VCaP (cell line): ENCODE results near the gene NUDT1.

Experiments
- H3K27ac ChIP-seq: fragments of 450-650 bp; 2 replicates; pipeline ENCODE4 v1.5.1; 2017
- CTCF ChIP-seq: fragments of 450-650 bp; conservative IDR thresholded peaks from 2 replicates; pipeline ENCODE4 v1.5.1; 2017; ENCODE audit warnings: mild to moderate bottlenecking, moderate library complexity

The NUDT1 gene

DNA sequence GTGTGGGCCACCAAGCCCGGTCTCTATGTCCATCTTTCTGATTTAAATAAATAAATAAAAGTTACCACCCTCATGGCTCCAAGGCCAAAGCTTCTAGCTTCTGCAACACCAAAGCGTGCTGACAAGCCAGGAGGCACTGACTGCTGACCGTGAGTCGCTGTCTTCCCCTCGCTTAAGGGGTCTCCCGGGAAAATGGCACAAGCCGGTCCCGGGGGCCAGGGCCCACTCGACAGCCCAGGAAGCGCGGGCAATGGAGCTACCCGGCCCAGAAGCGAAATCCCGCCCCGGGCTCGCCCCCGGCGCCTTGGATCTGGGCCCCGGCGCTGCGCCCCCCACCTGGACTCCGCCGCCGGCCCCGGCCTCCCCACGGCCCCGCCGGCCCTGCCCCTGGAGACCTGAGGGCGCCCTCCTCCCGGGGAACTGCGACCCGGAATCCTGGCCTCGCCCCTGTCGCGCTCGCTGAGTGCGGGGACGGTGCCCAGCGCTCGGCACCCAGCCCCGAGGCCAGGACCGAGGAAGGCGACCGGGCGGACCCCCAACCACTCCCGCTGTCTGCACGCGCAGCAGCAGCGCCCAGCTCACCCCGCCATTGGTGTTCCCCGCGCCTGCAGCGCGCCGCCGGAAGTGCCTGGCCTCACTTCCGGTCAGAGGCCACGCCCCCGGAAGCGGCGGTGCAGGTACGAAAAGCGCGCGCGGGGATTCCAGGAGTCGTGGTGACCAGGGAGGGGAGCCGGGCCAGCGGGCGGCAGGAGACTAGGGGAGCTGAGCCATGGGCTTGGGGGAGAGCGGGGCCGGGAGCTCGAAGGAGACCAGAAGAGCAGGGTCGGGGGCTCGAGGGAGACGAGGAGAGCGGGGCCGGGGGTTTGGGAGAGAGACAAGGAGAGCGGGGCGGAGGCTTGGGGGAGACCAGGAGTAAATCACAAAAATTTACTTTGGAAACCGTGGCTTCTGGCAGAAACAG, at the start of gene NUDT1, which contains the start of gene MRM2:
TSS of gene NUDT1 (plus strand) at position 647 of the 961 bp plus-strand sequence. CDS start 2,349 bp downstream, outside the sequence.
TSS of gene MRM2 (minus strand) at position 626 of the 961 bp plus-strand sequence. CDS start at position 590, 36 bp downstream.
- no peak for TF ChIP-seq CTCF
- peak within 1 kb of the TSS; percentile 84 for H3K27ac ChIP-seq

- no peak for TF ChIP-seq CTCF
- peak overlapping the region; percentile 88 for H3K27ac ChIP-seq
These were observed 49.0 kb upstream of the NUDT1 start for GRCh38 chr7:2192831-2193534.

GRCh38 chr7:2193575-2194305, 48.3 kb upstream of the NUDT1 start:
- no peak for TF ChIP-seq CTCF
- peak overlapping the region; percentile 88 for H3K27ac ChIP-seq

GRCh38 chr7:2195400-2196246, 46.4 kb upstream of the NUDT1 start:
- no peak for TF ChIP-seq CTCF
- H3K27ac ChIP-seq, result peak overlapping the region; percentile 88

- peak overlapping the region; percentile 88 for H3K27ac ChIP-seq
These were observed 45.3 kb upstream of the NUDT1 start for GRCh38 chr7:2196381-2197378.

More at GRCh38 chr7:2196381-2197378, 45.3 kb upstream of the NUDT1 start:
- no peak for TF ChIP-seq CTCF
